ENCODE measurements around the gene PRR23E. TPM values are rescaled to one million over a fixed set of nuclear protein-coding genes. Genes with fewer than 3 reads are reported as not detected.

Gene PRR23E
- total RNA-seq, 1 donor from 2014 or later: not detected

DNA sequence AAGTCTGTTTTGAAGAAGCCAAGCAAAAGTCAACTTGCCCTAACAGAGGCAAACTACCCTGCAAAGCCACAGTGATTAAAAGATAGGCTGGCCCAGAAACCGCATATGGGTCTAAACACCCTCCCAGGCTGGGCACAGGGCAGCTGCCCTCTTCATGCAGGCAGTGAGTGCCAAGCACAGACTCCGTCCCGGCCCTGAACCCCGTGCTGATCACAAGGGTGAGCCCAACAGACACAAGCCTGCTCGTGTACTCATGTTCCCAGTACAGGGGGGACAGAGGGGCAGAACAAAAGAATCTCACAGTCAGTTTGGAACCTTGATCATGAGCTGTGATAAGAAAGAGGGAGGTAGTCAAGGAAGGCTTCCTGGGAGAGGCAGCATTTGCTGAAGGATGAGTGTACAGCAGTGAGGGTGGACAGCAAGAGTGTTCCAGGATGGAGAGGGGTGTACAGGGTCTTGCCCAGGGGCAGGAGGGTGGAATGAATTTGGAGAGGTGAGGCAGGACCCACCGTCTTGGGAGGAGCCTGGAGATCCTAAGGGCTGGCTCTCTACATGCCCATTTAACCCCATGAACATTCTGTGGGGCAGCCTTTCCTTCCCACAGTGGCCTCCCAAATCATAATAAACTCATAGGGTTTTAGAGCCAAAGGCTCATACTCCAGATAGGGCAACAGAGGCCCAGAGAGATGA, 43.2 kb upstream of the PRR23E start:
- Histone ChIP-seq H3K36me3 (ENCODE audit: control insufficient read depth, insufficient read depth, low read length) (no peaks in the 10 kb centered on the region), H3K4me3 (ENCODE audit: low read depth, low read length) (no peak overlapping the region), H3K27me3 (ENCODE audit: control insufficient read depth, insufficient read depth, low read length) (no peaks in the 10 kb centered on the region)
- DNase-seq (ENCODE audit: low read depth): no peak
- FAIRE-seq: peak; percentile 36
- TF ChIP-seq, protein P1, sequence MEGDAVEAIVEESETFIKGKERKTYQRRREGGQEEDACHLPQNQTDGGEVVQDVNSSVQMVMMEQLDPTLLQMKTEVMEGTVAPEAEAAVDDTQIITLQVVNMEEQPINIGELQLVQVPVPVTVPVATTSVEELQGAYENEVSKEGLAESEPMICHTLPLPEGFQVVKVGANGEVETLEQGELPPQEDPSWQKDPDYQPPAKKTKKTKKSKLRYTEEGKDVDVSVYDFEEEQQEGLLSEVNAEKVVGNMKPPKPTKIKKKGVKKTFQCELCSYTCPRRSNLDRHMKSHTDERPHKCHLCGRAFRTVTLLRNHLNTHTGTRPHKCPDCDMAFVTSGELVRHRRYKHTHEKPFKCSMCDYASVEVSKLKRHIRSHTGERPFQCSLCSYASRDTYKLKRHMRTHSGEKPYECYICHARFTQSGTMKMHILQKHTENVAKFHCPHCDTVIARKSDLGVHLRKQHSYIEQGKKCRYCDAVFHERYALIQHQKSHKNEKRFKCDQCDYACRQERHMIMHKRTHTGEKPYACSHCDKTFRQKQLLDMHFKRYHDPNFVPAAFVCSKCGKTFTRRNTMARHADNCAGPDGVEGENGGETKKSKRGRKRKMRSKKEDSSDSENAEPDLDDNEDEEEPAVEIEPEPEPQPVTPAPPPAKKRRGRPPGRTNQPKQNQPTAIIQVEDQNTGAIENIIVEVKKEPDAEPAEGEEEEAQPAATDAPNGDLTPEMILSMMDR (IDR thresholded peaks at IDR 0.05; ENCODE audit: insufficient read depth, low read length, severe bottlenecking): no peak

DNA sequence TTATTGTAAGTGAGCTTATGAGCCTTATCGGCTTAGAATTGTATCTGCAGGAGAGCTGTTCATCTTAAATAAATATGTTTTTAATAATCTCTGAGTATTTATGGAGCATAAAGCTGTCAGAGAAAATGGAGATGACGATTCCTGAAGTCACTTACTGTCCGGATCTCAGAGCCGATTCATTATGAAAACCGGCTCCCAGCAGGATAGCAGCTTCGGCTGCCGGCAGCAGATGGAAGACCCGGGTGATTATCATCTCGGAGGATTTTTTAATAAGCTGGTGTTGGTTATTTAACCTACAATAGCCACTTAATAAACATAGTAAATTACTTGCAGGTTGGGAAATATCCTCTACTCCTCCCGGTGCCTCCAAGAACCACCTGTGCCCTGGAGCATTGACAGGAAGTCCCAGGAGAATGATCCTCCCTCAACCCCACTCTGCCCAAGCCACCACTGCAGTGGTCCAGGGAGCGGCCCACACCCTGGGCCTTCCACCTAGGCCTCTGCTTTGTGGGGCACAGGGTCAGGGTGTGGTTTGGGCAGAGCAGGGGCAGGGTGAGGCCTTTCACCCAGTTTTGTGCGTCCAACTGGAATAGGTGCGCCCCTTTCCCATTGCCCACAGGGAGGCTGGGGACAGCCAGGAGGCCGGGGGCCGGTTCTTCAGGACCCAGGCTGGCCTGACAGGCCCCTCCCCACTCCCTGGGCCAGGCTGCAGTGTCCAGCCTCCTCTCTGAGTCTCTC, 42.2 kb upstream of the PRR23E start:
- FAIRE-seq (no peak), DNase-seq (ENCODE audit: low read depth) (no peak)
- no peak overlapping the region for H3K4me3 ChIP-seq (ENCODE audit: low read depth, low read length)
- TF ChIP-seq, protein P1 (IDR thresholded peaks at IDR 0.05; ENCODE audit: insufficient read depth, low read length, severe bottlenecking): no peak
- H3K27me3 ChIP-seq (ENCODE audit: control insufficient read depth, insufficient read depth, low read length): no peaks in the 10 kb centered on the region
- no peaks in the 10 kb centered on the region for H3K36me3 ChIP-seq (ENCODE audit: control insufficient read depth, insufficient read depth, low read length)

DNA sequence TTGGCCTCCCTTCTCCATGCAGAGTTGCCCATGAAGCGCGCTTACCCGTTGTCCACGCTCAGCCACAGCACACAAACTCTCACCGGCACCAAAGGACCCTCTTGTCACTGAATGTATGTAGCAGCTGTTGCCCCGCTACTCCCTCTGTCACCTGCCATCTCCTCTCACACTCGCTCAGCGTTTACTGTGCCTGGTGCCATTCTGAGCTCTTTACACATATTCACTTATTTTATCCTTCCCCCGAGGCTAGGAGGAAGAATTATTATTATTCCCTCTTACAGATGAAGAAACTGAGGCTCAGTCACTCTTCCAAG, 41.7 kb upstream of the PRR23E start:
- Histone ChIP-seq H3K36me3 (ENCODE audit: control insufficient read depth, insufficient read depth, low read length) (no peaks in the 10 kb centered on the region), H3K27me3 (ENCODE audit: control insufficient read depth, insufficient read depth, low read length) (no peaks in the 10 kb centered on the region), H3K4me3 (ENCODE audit: low read depth, low read length) (no peak overlapping the region)
- DNase-seq (ENCODE audit: low read depth): no peak
- no peak for FAIRE-seq
- TF ChIP-seq, protein P1 (IDR thresholded peaks at IDR 0.05; ENCODE audit: insufficient read depth, low read length, severe bottlenecking): no peak

DNA sequence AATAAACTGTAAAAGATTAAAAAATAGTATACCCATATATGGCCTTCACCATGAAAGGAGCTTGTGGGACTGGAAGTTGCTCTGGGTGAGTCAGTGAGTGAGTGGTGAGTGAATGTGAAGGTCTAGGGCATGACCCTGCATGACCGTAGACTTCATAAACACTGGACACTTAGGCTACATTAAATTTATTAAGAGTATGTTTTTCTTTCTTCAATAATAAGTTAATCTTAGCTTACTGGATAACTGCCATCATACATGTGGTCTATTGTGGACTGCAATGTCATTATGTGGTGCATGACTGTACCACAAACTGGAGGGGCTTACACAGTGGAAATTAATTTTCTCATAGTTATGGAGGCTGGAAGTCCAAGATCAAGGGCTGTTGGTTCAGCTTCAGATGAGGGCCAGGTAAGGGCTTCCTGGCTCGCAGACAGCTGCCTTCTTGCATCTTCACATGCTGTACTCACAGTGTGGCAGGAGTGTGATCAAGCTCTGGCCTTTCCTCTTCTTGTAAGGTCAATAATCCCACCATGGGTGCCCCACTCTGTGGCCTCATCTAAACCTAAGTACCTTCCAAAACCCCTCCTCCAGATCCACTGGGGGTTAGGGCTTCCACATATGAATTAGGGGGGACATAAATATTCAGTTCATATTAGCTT, 40.8 kb upstream of the PRR23E start:
- FAIRE-seq: no peak
- TF ChIP-seq, protein P1 (IDR thresholded peaks at IDR 0.05; ENCODE audit: insufficient read depth, low read length, severe bottlenecking): no peak
- Histone ChIP-seq H3K27me3 (ENCODE audit: control insufficient read depth, insufficient read depth, low read length) (no peaks in the 10 kb centered on the region), H3K4me3 (ENCODE audit: low read depth, low read length) (no peak overlapping the region), H3K36me3 (ENCODE audit: control insufficient read depth, insufficient read depth, low read length) (no peaks in the 10 kb centered on the region)
- DNase-seq (ENCODE audit: low read depth): no peak

DNA sequence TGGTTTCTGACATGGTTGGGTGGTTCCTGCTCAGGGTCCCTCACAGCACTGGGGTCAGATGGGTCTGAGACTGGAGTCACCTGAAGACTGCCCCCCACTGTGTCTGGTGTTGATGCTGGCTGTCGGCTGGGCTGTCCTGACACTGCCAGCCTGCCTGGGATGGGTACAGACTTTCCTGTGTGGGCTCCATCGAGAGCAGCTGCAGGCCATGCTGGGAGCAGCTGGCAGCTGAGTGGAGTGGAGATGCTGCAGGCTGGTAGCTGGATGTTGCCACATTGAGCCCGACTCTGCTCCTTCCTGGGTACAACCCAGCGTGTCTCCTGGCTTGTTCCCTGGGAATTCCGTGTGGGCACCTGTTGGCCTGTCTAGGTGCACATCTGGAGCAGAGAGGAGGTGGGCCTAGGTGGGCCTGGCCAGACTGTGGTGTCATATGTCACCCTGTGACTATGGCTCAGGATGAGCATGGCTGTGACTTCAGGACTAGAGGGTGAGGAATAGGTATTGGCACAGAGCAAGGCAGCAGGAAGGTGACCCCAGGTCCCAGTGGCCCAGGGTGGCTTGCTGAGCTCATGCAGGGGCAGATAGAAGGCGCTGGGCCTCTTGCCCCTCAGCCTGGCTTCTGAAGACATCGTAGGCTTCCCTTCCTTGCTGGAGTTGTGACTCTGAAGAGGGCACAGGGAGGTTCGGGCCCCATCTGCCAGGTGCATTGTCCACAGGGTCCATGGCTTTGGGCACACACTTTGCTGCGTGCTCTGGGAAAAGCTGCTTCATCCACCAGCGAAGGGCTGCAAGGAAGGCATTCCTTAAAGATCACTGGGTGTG, 40.0 kb upstream of the PRR23E start:
- no peak for FAIRE-seq
- no peak for DNase-seq (ENCODE audit: low read depth)
- Histone ChIP-seq H3K27me3 (ENCODE audit: control insufficient read depth, insufficient read depth, low read length) (no peaks in the 10 kb centered on the region), H3K4me3 (ENCODE audit: low read depth, low read length) (no peak overlapping the region), H3K36me3 (ENCODE audit: control insufficient read depth, insufficient read depth, low read length) (no peaks in the 10 kb centered on the region)
- TF ChIP-seq, protein P1 (IDR thresholded peaks at IDR 0.05; ENCODE audit: insufficient read depth, low read length, severe bottlenecking): no peak

All from bronchial epithelial cell (primary cell).